ENCODE results near the gene IKBKE.

Gene IKBKE

GRCh38 chr1:206469933-206470691 lies at the start of gene IKBKE:
Gene IKBKE (plus strand): TSS chr1:206470476. CDS start chr1:206473228, 2,752 bp downstream.
- DNase-seq, result peak; percentile 65

GRCh38 chr1:206421616-206422340 lies 48.5 kb upstream of the IKBKE start:
- DNase-seq, result no peak

- DNase-seq, result no peak
Observed at GRCh38 chr1:206422525-206422924, 47.8 kb upstream of the IKBKE start.

- DNase-seq, result no peak
Observed at GRCh38 chr1:206427291-206427690, 43.0 kb upstream of the IKBKE start.

- no peak for DNase-seq
Observed at GRCh38 chr1:206429421-206429820, 40.9 kb upstream of the IKBKE start.

- DNase-seq, result no peak
Observed at GRCh38 chr1:206430031-206430983, 40.0 kb upstream of the IKBKE start.

- DNase-seq, result no peak
Observed at GRCh38 chr1:206435445-206435844, 34.8 kb upstream of the IKBKE start.

- DNase-seq, result no peak
Observed at GRCh38 chr1:206438554-206438953, 31.7 kb upstream of the IKBKE start.

- no peak for DNase-seq
Observed at GRCh38 chr1:206439205-206439604, 31.1 kb upstream of the IKBKE start.

- DNase-seq, result no peak
Observed at GRCh38 chr1:206441336-206441967, 28.8 kb upstream of the IKBKE start.

GRCh38 chr1:206442101-206442500 lies 28.2 kb upstream of the IKBKE start:
- DNase-seq, result no peak

GRCh38 chr1:206445116-206445515 lies 25.2 kb upstream of the IKBKE start:
- peak; percentile 83 for DNase-seq

- DNase-seq, result no peak
Observed at GRCh38 chr1:206445911-206446356, 24.3 kb upstream of the IKBKE start.

- no peak for DNase-seq
Observed at GRCh38 chr1:206446688-206447421, 23.4 kb upstream of the IKBKE start.

GRCh38 chr1:206447422-206447765 lies 22.9 kb upstream of the IKBKE start:
- no peak for DNase-seq

- no peak for DNase-seq
Observed at GRCh38 chr1:206447792-206448191, 22.5 kb upstream of the IKBKE start.

GRCh38 chr1:206448471-206448870 lies 21.8 kb upstream of the IKBKE start:
- DNase-seq, result no peak

GRCh38 chr1:206449565-206449964 lies 20.7 kb upstream of the IKBKE start:
- DNase-seq, result no peak

- no peak for DNase-seq
Observed at GRCh38 chr1:206450281-206450680, 20.0 kb upstream of the IKBKE start.

GRCh38 chr1:206451134-206451686 lies 19.1 kb upstream of the IKBKE start:
- DNase-seq, result peak; percentile 74

GRCh38 chr1:206453111-206453510 lies 17.2 kb upstream of the IKBKE start:
- DNase-seq, result no peak

- no peak for DNase-seq
Observed at GRCh38 chr1:206455289-206455665, 15.0 kb upstream of the IKBKE start.

All from left hindlimb (tissue), 1 donor.